ENCODE measurements around the gene DICER1.

The DICER1 gene

DNA sequence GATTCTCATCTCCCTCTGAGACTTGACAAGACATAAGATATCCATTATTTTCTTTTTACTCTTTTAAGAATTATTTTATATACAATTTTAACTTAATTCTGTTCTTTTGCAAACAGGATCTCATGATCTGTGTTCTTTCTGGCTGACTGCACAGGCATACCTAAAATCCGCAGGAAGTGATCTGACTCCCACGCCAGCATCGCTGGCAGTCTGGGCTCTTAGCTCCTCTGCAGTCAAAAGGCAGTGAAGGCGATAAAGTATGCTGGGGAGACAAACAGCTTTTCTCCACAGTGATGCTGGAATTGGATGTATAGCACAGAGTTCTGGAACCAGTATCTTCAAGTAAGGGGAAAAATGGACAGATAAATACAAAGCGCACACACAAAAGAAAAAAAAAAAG is 52.4 kb downstream of the DICER1 start:
- H3K9me3 ChIP-seq: no peaks in the 10 kb centered on the region
- no peak overlapping the region for H3K27ac ChIP-seq
- no peak for TF ChIP-seq CTCF (IDR thresholded peaks at IDR 0.05)
- intact Hi-C loops (cut with DNase I; ENCODE audit: low total_unique reads): loop anchor here (10.0 kb wide), 1 partner anchor 420 kb away; no protein-coding TSS in a partner anchor
- H3K4me1 ChIP-seq: peaks cover 0 to 14% (median 8%) of the 10 kb centered on the region in 4 donors
- no peaks in the 10 kb centered on the region for H3K27me3 ChIP-seq
- no peak overlapping the region for H3K4me3 ChIP-seq
- peaks cover 76 to 86% (median 85%) of the 10 kb centered on the region in 3 donors for H3K36me3 ChIP-seq
- no peak for DNase-seq

DNA sequence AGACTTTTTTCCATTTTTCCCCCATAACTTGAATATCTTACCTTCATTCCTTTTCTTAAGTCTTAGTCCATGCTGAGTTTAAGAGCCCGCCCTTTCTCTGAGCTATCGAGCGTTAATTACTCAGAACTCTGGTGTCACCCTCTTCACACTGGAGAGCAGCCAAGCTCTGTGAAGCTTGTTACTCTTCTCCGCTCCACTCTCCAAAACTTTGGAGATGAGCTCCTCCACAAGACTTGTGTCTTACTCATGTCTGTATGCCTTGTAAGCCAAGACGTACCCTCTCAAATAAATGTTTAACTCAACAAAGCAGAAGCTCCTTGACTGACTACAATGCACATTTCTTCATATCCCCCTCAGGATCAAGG is 54.7 kb downstream of the DICER1 start:
- no peak overlapping the region for H3K4me3 ChIP-seq
- peaks cover 54 to 63% (median 62%) of the 10 kb centered on the region in 3 donors for H3K36me3 ChIP-seq
- intact Hi-C loops (cut with DNase I; ENCODE audit: low total_unique reads): loop anchor here (10.0 kb wide), 1 partner anchor 418 kb away; no protein-coding TSS in a partner anchor
- H3K27me3 ChIP-seq: no peaks in the 10 kb centered on the region
- no peaks in the 10 kb centered on the region for H3K9me3 ChIP-seq
- TF ChIP-seq CTCF (IDR thresholded peaks at IDR 0.05): no peak
- peaks cover 0 to 36% (median 13%) of the 10 kb centered on the region in 4 donors for H3K4me1 ChIP-seq
- no peak for DNase-seq
- H3K27ac ChIP-seq: no peak overlapping the region

GRCh38 chr14:95101736-95102679 is 55.3 kb downstream of the DICER1 start:
- intact Hi-C loops (cut with DNase I; ENCODE audit: low total_unique reads): loop anchor here (10.0 kb wide), 1 partner anchor 417 kb away; no protein-coding TSS in a partner anchor
- Histone ChIP-seq H3K27me3 (no peaks in the 10 kb centered on the region), H3K9me3 (no peaks in the 10 kb centered on the region), H3K36me3 (peaks cover 47 to 57% (median 56%) of the 10 kb centered on the region in 3 donors), H3K27ac (no peak overlapping the region), H3K4me3 (no peak overlapping the region), H3K4me1 (peaks cover 0 to 43% (median 13%) of the 10 kb centered on the region in 4 donors)
- TF ChIP-seq CTCF (IDR thresholded peaks at IDR 0.05): no peak
- no peak for DNase-seq

DNA sequence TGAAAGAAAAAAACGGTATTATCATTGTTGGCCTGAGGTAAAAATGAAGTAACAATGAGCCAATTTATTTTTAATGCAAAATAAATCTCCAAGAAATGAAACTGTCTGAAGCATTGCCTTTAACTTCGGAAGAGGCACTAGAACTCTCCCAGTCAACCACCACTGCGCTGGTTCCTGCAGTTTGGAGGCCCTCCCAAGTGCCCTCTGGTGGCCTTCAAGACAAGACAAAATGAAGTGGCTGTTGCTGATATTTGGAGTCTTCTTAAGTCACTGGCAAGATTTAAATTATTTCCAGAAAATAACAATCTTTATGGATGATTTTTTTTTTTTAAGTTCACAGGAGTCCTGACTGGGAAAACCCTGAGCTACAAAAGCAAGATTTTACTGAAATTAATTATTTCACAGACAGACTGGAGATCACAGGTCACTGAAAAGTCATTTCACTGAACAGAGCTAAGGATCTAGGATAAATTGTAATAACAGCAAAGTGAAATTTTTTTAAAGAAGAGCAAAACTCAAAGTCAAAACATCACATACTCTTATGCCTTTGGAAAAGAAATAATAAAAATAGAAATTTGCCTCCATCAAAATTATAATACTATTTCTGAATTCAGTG is 58.2 kb downstream of the DICER1 start:
- peak; percentile 64 to 70 for TF ChIP-seq CTCF (IDR thresholded peaks at IDR 0.05)
- H3K4me1 ChIP-seq: peaks cover 0 to 44% (median 13%) of the 10 kb centered on the region in 4 donors
- H3K27me3 ChIP-seq: no peaks in the 10 kb centered on the region
- no peak overlapping the region for H3K4me3 ChIP-seq
- DNase-seq: peak; percentile 65 to 75
- no peaks in the 10 kb centered on the region for H3K9me3 ChIP-seq
- no peak overlapping the region for H3K27ac ChIP-seq
- peaks cover 26 to 55% (median 51%) of the 10 kb centered on the region in 3 donors for H3K36me3 ChIP-seq
- intact Hi-C loops (cut with DNase I; ENCODE audit: low total_unique reads): loop anchor here (5.0 to 10.0 kb wide), 2 partner anchors 194 to 322 kb away; no protein-coding TSS in a partner anchor

DNA sequence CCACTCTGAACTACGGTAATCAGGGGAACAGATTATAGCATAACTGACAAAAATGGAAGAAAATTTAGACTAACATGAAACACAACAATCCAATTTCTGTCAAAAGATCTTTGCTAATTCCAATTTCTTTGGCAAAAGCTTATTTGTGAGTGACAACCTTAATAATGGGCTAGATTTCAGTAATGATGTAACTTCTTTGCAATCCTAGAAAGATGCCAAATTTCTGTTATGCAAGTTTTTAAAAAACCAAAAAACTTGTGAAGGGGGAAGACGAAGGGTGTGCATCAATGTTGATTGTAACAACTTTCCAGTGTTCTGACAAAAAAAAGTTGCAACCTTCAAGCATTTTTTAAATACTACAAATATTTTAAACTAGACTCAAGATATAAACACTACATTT is 59.9 kb downstream of the DICER1 start:
- Histone ChIP-seq H3K27ac (no peak overlapping the region), H3K9me3 (no peaks in the 10 kb centered on the region), H3K27me3 (no peaks in the 10 kb centered on the region), H3K36me3 (peaks cover 24 to 52% (median 51%) of the 10 kb centered on the region in 3 donors), H3K4me1 (peaks cover 0 to 44% (median 13%) of the 10 kb centered on the region in 4 donors), H3K4me3 (no peak overlapping the region)
- DNase-seq: no peak
- no peak for TF ChIP-seq CTCF (IDR thresholded peaks at IDR 0.05)
- intact Hi-C loops (cut with DNase I; ENCODE audit: low total_unique reads): loop anchor here (5.0 to 10.0 kb wide), 2 partner anchors 193 to 320 kb away; no protein-coding TSS in a partner anchor
